ENCODE data around the gene BTNL3.
"Not testable (repeated sequence)": the region's sequence is repeated elsewhere in the genome, so short reads cannot be mapped to it uniquely, and the experiment has no call there.

Gene BTNL3, protein sequence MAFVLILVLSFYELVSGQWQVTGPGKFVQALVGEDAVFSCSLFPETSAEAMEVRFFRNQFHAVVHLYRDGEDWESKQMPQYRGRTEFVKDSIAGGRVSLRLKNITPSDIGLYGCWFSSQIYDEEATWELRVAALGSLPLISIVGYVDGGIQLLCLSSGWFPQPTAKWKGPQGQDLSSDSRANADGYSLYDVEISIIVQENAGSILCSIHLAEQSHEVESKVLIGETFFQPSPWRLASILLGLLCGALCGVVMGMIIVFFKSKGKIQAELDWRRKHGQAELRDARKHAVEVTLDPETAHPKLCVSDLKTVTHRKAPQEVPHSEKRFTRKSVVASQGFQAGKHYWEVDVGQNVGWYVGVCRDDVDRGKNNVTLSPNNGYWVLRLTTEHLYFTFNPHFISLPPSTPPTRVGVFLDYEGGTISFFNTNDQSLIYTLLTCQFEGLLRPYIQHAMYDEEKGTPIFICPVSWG

DNA sequence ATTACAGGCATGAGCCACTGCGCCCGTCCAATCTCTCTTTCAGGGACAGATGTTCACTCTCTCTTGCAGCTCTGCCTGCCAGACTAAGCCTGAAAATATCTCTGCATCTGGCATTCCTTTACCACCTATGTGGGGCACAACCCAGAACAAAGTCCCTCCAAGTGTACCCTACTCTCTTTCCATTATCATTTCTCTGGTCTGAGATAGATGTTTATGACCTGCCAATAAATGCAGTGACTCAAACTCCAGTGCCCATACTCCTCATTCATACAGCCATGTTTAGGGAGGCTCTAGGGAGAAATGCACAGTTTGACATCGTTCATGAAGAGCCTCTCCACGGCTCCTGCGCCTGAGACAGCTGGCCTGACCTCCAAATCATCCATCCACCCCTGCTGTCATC, at the start of gene BTNL3:
Gene BTNL3 (plus strand): TSS at position 255 of the 400 bp plus-strand sequence. CDS start 183 bp downstream, outside the sequence.
- DNase-seq (ENCODE audit: low read depth): no peak

DNA sequence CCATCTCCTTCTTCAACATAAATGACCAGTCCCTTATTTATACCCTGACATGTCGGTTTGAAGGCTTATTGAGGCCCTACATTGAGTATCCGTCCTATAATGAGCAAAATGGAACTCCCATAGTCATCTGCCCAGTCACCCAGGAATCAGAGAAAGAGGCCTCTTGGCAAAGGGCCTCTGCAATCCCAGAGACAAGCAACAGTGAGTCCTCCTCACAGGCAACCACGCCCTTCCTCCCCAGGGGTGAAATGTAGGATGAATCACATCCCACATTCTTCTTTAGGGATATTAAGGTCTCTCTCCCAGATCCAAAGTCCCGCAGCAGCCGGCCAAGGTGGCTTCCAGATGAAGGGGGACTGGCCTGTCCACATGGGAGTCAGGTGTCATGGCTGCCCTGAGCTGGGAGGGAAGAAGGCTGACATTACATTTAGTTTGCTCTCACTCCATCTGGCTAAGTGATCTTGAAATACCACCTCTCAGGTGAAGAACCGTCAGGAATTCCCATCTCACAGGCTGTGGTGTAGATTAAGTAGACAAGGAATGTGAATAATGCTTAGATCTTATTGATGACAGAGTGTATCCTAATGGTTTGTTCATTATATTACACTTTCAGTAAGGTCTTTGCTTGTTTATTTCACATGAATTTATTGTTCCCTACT, 38.2 kb upstream of the BTNL3 start:
- no peak for DNase-seq (ENCODE audit: low read depth)

DNA sequence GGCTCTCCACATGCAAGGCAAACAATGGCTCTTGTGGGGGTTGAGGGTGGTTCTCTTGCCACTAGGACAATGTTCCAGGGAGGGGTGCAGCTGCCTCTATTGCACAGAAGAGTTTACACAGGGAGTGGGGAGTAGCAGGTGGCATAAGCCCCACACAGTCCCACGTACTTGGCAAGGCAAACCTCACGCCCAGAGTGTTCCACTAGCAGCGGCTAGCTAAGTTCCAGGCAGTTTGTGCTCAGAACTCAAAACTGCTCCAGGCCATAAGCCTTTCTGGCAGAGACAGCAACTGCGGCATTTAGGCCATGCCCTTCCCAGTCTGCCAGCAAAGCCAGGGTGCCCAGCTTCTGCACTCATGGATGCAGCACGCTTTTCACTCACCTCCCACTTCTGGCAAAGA, 29.0 kb upstream of the BTNL3 start:
- DNase-seq (ENCODE audit: low read depth): no peak

DNA sequence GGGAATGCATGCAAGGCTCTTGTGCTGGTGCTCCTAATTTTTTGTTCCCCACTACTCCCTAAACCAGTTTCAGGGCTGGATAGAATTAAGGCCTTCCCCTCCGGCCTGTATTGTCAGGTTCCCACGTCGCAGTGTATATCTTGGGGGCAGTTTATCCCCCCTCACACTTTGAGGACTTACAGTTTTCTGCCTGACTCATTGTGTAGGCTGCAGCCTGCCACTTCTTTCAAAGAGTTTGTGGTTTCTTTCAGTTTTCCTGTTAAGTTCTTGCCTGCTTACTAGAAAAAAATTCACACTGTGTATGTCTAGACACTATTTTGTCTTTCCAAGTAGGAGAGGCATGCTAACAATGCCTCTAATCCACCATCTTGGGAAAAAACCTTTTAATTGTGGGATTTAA, 28.4 kb upstream of the BTNL3 start:
- no peak for DNase-seq (ENCODE audit: low read depth)

DNA sequence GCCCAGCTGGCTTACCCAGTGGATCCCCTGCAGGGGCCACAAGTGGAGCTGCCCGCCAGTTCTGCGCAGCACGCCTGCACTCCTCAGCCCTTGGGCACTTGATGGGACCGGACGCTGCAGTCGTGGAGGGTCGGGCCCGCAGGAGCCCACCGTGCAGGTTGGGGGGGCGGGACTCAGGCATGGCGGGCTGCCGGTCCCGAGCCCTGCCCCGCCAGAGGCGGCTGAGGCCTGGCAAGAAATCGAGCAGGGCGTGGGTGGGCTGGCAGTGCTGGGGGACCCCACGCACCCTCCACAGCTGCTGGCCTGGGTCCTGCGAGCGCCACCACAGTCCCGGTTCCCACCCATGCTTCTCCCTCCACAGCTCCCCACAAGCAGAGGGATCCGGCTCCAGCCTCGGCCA, 19.2 kb upstream of the BTNL3 start:
- no peak for DNase-seq (ENCODE audit: low read depth)

DNA sequence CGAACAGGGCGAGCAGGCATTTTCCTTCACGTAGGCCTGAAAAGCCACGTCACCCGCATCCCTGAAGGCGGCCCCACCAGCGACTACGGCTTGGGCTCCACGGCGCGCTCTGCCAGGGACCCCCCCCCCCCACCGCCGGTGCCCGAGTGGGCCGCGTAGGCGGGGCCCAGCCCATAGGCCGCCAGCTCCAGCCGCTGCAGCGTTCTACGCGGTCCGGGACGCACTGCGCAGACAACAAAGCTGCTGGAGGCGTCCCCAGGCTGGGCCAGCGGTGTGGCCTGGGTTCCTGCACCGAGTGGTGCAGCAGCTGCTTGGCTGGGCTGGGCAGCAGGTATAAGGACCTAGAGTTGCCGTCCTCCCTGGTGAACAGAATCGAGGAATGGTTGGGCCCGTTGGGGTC, 18.3 kb upstream of the BTNL3 start:
- DNase-seq (ENCODE audit: low read depth): no peak

DNA sequence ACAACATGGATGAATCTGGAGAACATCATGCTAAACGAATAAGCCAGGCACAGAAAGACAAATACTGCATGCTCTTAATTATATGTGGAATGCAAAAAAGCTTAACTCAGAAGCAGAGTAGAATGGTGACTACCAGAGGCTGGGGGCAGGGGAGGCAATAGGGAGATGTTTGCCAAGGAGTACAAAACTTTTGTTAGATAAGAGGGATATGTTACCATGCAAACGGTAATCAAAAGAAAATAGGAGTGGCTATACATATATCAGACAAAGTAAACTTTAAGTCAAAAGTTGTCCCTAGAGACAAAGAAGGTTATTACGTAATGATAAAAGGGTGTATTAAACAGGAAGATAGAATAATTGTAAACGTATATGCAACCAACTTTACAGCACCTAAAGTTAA, 17.8 kb upstream of the BTNL3 start:
- DNase-seq (ENCODE audit: low read depth): no peak

DNA sequence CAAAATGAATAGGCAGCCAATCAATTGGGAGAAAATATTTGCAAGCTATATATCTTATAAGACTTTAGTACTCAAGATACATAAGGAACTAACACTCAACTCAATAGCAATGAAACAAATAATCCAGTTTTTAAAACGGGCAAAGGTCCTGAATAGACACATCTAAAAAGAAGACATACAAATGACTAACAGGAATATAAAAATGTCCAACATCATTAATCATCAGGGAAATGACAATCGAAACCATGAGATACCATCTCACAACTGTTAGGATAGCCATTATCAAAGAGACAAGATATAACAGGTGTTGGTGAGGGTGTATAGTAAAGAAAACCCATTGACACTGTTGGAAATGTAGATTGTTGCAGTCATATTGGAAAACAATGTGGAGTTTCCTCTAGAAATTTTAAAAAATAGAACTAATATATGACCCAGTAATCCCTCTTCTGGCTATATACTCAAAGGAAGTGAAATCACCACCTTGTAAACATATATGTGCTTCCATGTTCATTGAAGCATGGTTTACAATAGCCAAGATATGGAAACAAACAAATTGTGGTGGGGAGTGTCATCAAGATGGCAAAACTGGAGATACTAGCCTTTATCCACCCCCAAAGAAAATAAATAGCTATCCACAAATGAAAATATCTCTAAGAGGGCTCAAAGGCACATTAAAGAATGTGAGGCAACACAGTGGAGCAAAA, 13.9 kb upstream of the BTNL3 start:
- no peak for DNase-seq (ENCODE audit: low read depth)

DNA sequence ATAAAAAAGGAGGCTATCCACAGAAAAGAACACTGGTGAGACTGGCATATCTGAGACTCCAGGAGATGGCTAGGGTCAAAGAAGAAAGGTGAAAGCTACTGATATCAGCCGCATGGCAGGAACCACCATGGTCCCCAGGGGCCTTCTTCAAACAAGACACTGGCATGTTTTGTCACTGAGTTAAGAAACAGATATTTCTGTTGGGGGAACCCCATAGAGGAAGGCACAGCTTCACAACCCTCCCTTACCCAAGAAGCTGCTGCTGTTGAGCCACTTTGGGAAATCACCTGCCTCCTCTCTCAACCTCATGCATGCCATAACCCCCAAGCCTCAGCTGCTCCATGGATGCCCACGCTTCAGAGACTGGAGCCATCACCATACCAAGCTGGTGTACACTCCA, 13.3 kb upstream of the BTNL3 start:
- DNase-seq (ENCODE audit: low read depth): no peak

DNA sequence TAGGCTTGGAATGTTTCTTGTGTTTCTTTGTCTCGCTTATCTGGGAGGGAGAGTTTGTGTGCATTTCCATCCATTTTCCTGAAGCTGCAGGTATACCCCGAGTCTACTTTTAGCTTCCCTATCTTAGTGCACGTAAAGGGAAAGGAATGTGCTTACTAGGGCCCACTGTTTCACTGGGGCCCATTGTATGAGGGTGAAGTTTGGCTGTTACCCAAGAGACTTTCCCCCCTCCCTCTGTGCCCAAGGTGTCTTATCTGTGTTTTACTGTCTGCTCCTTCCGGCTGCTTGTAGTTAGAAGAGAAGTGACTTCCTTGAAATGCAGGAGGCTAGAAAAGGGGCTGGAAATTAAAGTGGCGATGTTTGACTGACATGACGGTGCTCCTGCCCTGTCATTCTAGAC, 12.1 kb upstream of the BTNL3 start:
- DNase-seq (ENCODE audit: low read depth): no peak

DNA sequence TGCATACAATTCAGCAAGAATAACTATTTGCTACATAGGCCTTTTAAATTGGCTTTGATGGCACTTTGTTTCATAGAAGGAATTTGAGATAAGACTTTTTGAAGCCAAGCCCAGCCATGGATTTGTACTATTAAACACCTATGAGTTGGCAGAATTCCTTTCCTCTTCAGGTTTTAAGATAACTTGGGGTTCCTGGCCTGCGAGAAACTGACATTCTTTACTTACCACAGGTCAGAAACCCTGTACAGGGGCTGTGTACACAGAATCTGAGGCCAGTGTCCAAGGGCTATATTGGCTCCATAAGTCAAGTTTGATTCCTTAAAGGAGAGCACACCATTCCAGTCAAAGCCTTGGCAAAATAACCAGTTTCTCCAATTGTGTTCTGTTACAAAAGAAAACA, 10.8 kb upstream of the BTNL3 start:
- DNase-seq (ENCODE audit: low read depth): no peak

DNA sequence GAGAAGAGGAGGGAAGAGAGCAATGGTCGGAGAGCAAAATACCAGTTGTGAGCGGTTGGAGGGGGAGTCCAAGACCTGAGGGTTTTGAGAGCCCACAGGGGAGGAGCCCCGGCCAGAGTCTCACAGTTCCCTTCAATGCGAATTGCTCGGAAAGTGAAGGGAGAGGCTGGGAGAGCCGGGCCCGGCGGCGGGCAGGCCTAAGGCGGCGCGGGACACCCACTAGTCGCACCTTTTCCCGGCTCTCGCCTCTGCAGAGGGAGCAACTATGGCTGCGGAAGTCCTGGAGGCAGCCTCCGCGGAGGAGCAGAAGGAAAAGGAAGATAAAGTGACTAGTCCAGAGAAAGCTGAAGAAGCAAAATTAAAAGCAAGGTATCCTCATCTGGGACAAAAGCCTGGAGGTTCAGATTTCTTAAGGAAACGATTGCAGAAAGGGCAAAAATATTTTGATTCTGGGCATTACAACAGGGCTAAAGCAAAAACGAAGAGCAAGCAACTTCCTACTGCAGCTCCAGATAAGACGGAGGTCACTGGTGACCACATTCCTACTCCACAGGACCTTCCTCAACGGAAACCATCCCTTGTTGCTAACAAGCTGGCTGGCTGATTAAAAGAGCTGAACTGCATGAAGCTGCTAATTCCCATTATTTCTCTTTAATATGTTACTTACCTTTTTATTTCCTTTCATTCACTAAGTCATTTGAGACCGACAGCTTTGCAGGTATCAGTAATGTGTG, 6.5 kb upstream of the BTNL3 start:
- no peak for DNase-seq (ENCODE audit: low read depth)

DNA sequence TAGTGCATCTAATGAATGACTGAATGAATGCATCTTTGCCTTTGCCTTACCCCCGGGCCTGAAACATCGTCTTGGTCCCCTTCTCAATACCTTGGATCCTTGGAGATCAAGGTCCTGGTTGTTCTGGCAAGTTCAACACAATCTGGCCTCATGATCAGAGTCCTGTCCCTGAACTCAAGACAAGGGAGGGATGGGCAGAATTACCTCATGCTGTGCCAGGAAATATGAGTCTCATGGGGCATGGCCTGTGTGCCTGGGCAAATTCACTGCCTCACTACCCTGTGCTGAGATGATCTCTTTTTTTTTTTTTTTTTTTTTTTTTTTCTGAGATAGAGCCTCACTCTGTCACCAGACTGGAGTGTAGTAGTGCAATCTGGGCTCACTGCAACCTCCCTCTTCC, 630 bp upstream of the BTNL3 start:
- DNase-seq (ENCODE audit: low read depth): no peak

DNA sequence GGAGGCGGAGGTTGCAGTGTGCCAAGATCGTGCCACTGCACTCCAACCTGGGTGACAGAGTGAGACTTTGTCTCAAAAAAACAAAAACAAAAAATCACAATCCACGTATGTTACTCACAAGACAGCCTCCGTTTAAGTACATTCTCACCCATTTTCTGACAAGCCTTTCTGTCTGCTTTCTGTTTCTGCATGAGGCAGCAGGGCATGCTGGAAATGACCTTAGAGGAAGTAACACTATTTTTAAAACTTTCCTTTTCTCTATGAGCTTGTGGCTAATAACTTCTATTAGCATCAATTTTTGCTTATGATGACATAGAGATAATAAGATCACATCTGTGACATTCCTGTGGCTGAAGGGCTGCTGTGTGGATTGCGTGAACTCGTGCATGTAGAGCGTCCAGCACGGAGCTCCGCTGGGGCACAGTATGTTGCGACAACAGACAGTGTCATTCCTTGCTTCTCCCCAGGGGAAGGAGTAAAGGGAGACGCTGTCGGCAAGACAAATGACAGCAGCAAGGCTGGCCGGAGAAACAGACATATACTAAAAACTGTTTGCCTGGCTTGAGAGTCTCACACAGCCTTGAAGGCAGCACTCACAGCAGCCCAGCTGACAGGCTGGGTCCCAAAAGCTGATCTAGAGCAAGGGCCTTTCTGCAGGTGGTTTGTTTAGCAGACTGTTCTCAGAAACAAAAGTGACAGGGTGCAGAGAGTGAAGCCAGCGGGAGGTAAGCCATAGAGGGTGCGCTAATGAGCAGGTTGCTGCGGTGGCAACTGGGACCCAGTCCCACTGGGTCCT, 1.6 kb downstream of the BTNL3 start:
- no peak for DNase-seq (ENCODE audit: low read depth)

DNA sequence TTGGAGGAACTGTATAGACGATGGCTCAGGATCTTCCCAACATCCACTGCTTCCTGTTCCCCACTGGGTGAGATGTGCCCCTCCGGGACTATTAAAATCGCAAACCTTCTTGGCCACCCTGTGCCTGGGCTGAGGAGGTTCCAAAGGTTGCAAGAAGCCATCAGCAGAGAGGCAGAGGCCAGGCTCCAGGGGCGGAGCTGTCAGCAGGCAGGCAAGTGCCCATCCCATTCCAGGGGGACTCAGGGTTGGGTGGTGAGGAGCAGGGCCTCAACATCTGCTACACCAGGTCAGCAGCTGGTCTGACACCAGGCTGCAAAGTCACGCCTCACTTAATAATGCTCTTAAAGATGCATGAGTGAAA, 2.2 kb downstream of the BTNL3 start:
- no peak for DNase-seq (ENCODE audit: low read depth)

DNA sequence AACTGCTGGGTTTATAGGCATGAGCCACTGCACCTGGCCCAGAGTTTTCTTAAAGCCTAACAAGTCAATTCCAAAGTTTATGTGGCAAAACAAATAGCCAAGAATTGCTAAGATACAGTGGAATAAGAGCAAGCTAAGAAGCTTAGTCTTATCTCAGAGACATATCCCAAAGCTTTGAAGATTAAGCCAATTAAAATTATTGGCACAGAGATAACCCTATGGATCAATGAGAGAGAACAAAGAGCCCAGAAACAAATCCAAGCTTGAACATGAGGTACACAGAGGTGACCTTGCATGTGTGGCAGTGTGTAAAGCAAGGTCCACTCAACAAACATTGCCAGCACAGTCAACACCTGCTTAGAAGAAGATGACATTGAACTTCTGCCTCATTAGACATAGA, 13.3 kb downstream of the BTNL3 start:
- no peak for DNase-seq (ENCODE audit: low read depth)

DNA sequence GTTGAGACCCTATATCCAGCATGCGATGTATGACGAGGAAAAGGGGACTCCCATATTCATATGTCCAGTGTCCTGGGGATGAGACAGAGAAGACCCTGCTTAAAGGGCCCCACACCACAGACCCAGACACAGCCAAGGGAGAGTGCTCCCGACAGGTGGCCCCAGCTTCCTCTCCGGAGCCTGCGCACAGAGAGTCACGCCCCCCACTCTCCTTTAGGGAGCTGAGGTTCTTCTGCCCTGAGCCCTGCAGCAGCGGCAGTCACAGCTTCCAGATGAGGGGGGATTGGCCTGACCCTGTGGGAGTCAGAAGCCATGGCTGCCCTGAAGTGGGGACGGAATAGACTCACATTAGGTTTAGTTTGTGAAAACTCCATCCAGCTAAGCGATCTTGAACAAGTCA, 17.1 kb downstream of the BTNL3 start:
- no peak for DNase-seq (ENCODE audit: low read depth)

DNA sequence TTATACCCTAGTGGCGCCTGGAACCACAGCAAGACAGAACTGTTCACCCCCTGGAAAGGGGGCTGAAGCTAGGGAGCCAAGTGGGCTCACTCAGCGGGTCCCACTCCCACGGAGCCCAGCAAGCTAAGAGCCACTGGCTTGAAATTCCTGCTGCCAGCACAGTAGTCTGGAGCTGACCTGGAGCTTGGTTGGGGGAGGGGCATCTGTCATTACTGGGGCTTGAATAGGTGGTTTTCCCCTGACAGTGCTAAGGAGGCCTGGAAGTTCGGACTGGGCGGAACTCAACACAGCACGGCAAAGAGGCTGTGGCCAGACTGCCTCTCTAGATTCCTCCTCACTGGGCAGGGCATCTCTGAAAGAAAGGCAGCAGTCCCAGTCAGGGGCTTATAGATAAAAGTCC, 19.5 kb downstream of the BTNL3 start:
- no peak for DNase-seq (ENCODE audit: low read depth)

DNA sequence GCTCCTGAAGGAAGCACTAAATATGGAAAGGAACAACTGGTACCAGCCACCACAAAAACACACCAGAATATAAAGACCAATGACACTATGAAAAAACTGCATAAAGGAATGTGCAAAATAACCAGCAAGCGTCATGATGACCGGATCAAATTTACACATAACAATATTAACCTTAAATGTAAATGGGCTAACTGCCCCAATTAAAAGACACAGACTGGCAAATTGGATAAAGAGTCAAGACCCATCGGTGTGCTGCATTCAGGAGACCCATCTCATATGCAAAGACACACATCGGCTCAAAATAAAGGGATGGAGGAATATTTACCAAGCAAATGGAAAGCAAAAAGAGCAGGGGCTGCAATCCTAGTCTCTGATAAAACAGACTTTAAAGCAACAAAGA, 21.4 kb downstream of the BTNL3 start:
- not testable (repeated sequence) for DNase-seq (ENCODE audit: low read depth)

DNA sequence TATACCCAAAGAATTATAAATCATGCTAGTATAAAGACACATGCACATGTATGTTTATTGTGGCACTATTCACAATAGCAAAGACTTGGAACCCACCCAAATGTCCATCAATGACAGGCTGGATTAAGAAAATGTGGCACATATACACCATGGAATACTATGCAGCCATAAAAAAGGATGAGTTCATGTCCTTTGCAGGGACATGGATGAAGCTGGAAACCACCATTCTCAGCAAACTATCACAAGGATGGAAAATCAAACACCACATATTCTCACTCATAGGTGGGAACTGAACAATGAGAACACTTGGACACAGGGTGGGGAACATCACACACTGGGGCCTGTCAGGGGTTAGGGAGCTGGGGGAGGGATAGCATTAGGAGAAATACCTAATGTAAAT, 26.0 kb downstream of the BTNL3 start:
- DNase-seq (ENCODE audit: low read depth): not testable (repeated sequence)

DNA sequence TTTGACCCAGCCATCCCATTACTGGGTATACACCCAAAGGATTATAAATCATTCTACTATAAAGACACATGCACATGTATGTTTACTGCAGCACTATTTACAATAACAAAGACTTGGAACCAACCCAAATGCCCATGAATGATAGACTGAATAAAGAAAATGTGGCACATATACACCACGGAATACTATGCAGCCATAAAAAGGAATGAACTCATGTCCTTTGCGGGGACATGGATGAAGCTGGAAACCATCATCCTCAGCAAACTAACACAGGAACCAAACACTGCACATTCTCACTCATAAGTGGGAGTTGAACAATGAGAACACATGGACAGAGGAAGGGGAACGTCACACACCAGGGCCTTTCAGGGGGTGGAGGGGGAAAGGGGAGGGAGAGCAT, 28.8 kb downstream of the BTNL3 start:
- DNase-seq (ENCODE audit: low read depth): not testable (repeated sequence)

DNA sequence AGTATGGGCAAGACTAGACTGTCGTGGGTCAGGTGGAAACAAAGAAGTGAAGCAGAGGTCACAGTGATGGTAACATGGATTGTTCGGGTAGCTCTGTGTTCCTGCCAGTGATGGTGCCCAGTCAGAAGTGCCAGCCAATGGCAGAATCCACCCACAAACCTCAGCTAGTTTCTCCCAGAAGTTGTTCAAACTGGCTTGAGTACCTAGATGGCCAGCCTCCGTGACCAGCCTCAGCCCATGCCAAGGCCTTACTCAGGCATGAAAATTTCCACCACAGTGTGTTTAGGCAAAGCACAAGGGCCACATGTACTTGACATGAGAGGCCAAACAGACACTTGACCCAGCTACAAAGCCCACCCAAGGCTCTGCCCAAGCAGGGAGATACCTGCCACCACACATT, 32.0 kb downstream of the BTNL3 start:
- DNase-seq (ENCODE audit: low read depth): no peak
